Lower lobe of right lung (tissue), 2 donors: ENCODE data around the gene MAGOH. TPM values are rescaled to one million over a fixed set of nuclear protein-coding genes. Genes with fewer than 3 reads are reported as not detected.
A peak's percentile ranks its signal among the peaks of the same experiment; 100 is the strongest.

Experiments used
- ATAC-seq, 2 donors: fragments of 200-7000 bp; cut with Tn5 transposase; one replicate each; pipeline ENCODE4 v1.9.1; 2020 to 2022; ENCODE audit warnings: mild to moderate bottlenecking in 2 of 2, moderate library complexity in 2 of 2
- DNase-seq: peaks from one replicate; pipeline ENCODE4 v3.0.0-alpha.2; 2020
- H3K27ac ChIP-seq: fragments of 200-600 bp; one replicate; pipeline ENCODE4 v1.8.0; 2022
- H3K27me3 ChIP-seq: fragments of 200-600 bp; one replicate; pipeline ENCODE4 v1.8.0; 2022; ENCODE audit warnings: low read depth
- H3K36me3 ChIP-seq: fragments of 200-600 bp; one replicate; pipeline ENCODE4 v1.8.0; 2022; ENCODE audit warnings: mild to moderate bottlenecking
- H3K4me1 ChIP-seq: fragments of 200-600 bp; one replicate; pipeline ENCODE4 v1.8.0; 2022
- H3K4me3 ChIP-seq: fragments of 200-600 bp; one replicate; pipeline ENCODE4 v1.8.0; 2022; ENCODE audit warnings: mild to moderate bottlenecking
- H3K9me3 ChIP-seq: fragments of 200-600 bp; one replicate; pipeline ENCODE4 v1.8.0; 2022
- intact Hi-C: fragments of 100-400 bp; cut with DNase I; formaldehyde crosslinking; loops from one replicate; pipeline ENCODE4 v1.11.0; 2022
- total RNA-seq: library from RNA; stranded (reverse); fragmentation: NEBNext Ultra II Directional; extraction: Animal tissue kit (Norgen Biotek cat#: 25700); gene quantifications from one replicate; pipeline ENCODE4 v1.2.1, GENCODE V29; 2021
- TF ChIP-seq, protein P1 (sequence below): fragments of 200-600 bp; IDR thresholded peaks from one replicate; pipeline ENCODE4 v1.8.0; 2022; ENCODE audit warnings: antibody characterized with exemption, mild to moderate bottlenecking
- donor health status: DM: no; HTN: yes; CAD: no; lungs with severe emphysema.

The MAGOH gene
- total RNA-seq, 1 donor from 2014 or later = 34.4 TPM

DNA sequence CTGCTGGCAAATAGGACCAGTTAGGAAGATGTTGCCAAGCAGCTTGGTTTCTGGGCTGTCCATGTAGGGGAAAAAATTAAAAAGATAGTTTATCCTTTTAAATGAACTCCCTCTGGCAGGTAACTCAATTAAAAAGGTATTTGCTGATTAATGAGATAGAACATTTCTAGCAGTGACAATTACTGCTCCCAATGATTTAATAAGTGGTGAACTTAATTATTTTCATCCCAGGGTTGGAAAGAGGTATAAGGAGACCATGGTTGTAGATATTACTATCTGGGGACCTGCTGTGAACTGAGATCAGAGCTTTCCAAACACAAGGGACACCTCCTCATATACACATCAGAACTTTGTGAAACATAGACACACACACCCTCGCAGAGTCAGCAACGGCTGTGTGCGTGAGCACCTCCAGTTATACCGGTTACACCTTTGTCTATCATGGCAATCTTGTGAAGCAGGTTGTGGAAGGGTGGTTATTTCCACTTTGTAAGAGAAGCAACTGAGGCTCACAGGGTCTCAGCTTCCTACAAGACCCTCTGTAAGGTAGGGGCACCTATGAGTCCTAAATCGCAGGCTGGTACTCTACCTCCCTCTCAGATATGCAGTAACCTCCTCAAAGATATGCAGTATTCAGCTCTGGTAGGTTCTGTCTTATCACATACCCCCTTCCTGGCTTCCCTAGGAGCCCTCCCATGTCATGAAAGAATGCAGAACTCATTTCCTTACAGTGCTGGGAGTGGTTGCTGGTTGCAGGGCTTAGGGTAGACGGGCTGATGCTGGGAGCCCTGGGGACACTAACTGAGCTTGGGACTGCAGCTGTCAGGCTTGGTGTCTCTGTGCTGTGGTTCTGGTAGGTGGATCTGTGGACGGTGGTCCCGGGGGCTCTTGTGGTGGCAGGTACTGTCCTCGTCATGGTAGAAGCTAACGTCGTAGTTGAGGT is 18.5 kb upstream of the MAGOH start:
- Histone ChIP-seq H3K36me3 (peaks cover 4% of the 10 kb centered on the region), H3K27me3 (no peaks in the 10 kb centered on the region)
- intact Hi-C loops = no loop called here

DNA sequence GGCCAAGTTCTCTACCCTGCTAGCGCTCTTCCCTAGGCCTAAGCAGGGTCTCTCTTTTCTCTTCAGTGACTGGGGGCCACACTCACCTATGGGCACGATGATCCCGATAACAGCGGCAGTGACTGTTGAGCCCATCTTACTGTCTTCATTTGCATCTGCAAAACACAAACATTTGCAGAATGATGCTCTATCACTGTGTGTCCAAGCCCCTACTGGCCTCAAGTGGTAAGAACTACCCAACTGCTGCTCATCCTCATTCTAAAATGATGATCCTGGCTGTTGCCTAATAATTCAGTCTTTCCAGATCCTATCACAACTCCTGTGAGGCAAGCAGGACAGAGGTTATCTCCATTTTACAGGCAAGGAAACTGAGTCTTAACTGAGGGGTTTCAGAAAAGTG is 16.7 kb upstream of the MAGOH start:
- ATAC-seq (no peak), DNase-seq (no peak)
- H3K36me3 ChIP-seq = peaks cover 2% of the 10 kb centered on the region
- H3K27me3 ChIP-seq = no peaks in the 10 kb centered on the region
- H3K4me3 ChIP-seq = no peak overlapping the region
- TF ChIP-seq, protein P1, sequence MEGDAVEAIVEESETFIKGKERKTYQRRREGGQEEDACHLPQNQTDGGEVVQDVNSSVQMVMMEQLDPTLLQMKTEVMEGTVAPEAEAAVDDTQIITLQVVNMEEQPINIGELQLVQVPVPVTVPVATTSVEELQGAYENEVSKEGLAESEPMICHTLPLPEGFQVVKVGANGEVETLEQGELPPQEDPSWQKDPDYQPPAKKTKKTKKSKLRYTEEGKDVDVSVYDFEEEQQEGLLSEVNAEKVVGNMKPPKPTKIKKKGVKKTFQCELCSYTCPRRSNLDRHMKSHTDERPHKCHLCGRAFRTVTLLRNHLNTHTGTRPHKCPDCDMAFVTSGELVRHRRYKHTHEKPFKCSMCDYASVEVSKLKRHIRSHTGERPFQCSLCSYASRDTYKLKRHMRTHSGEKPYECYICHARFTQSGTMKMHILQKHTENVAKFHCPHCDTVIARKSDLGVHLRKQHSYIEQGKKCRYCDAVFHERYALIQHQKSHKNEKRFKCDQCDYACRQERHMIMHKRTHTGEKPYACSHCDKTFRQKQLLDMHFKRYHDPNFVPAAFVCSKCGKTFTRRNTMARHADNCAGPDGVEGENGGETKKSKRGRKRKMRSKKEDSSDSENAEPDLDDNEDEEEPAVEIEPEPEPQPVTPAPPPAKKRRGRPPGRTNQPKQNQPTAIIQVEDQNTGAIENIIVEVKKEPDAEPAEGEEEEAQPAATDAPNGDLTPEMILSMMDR = no peak
- no peaks in the 10 kb centered on the region for H3K4me1 ChIP-seq
- no peaks in the 10 kb centered on the region for H3K9me3 ChIP-seq
- intact Hi-C loops = no loop called here
- no peak overlapping the region for H3K27ac ChIP-seq

More for the DNA sequence above, 18.5 kb upstream of the MAGOH start:
- DNase-seq (no peak), ATAC-seq (peak in 1 of 2 donors; percentile 21)
- TF ChIP-seq, protein P1 = no peak
- Histone ChIP-seq H3K4me1 (no peaks in the 10 kb centered on the region), H3K27ac (no peak overlapping the region), H3K4me3 (no peak overlapping the region), H3K9me3 (no peaks in the 10 kb centered on the region)

DNA sequence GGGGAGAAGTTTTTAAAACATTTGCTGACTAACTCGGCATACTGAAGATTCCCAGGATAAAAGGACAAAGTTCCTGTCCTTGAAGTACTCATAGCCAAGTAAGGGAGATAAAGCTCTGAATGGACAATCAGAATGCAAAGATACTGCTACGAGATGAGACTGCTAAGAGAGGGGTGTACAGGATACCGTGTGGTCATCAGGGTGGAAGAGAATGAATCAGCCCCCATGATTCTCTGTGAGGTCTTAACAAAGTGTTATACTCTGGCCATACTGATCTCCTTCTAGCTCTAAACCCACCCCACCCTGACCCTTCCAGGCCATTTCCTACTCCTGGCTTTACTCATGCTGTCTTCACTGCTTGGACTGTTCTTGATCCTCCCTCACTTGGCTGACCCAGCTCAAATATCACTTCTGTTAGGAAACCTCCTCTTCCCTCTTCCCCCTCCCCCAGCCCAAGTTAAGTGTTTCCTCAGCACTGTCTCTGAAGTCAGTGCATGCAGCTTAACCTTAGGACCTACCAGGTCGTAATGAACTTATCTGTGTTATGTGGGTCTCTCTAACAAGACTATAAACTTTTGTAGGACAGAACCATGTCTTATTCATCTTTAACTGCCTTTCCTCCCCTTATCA is 15.8 kb upstream of the MAGOH start:
- Histone ChIP-seq H3K9me3 (no peaks in the 10 kb centered on the region), H3K4me1 (no peaks in the 10 kb centered on the region), H3K4me3 (no peak overlapping the region), H3K36me3 (no peaks in the 10 kb centered on the region), H3K27me3 (no peaks in the 10 kb centered on the region), H3K27ac (no peak overlapping the region)
- DNase-seq (no peak), ATAC-seq (no peak)
- intact Hi-C loops = no loop called here
- TF ChIP-seq, protein P1 = no peak

DNA sequence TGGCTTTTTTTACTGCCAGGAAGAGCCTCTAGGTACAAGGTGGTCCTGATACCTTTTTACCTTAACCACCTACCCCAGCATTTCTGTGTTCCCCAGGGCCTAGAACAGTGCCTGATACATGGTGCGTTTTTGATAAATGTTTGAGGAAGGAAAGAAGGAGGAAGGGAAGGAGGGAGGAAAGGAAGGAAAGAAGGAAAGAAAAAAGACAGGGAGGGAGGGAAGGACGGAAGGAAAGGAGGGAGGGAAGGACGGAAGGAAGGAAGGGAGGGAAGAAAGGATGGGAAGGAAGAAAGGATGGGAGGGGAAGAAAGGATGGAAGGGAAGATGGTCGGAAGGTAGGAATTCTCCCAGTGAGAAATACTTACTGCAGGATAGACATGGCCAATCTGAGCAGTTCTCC is 12.0 kb upstream of the MAGOH start:
- Histone ChIP-seq H3K9me3 (no peaks in the 10 kb centered on the region), H3K4me3 (no peak overlapping the region), H3K36me3 (no peaks in the 10 kb centered on the region), H3K4me1 (no peaks in the 10 kb centered on the region), H3K27me3 (no peaks in the 10 kb centered on the region), H3K27ac (no peak overlapping the region)
- TF ChIP-seq, protein P1 = no peak
- ATAC-seq (no peak), DNase-seq (no peak)
- intact Hi-C loops = no loop called here

DNA sequence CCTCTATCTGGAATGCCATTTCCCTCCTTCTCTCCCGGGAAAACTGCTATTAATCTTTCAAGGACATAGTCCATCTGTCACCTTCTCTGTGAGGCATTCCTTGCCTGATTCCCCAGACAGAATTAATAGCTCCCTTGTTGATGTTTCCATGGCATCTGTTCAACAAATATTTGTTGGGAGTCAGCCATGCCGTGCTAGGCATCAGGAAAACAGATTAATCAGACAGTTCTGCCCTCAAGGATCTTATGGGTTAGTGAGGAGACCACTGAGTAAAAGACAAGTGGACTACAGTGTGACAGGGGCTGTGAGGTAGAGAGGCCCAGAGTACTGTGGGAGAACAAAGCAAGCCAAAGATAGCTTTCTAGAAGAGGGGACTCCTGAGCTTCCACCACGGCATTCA is 11.4 kb upstream of the MAGOH start:
- no peak for ATAC-seq
- no peak for DNase-seq
- no peaks in the 10 kb centered on the region for H3K4me1 ChIP-seq
- H3K4me3 ChIP-seq = no peak overlapping the region
- TF ChIP-seq, protein P1 = no peak
- H3K36me3 ChIP-seq = no peaks in the 10 kb centered on the region
- no peaks in the 10 kb centered on the region for H3K9me3 ChIP-seq
- no peak overlapping the region for H3K27ac ChIP-seq
- no peaks in the 10 kb centered on the region for H3K27me3 ChIP-seq
- intact Hi-C loops = no loop called here
